Prostate gland (tissue), 2 donors: ENCODE measurements around the gene CCSER1. TPM values are rescaled to one million over a fixed set of nuclear protein-coding genes. Genes with fewer than 3 reads are reported as not detected.

Experiments used
- DNase-seq: peaks from one replicate; pipeline ENCODE4 v3.0.0-alpha.2; 2019; ENCODE audit warnings: low spot score
- H3K27ac ChIP-seq, 2 donors: fragments of 200-600 bp; sonication (generic); 2 replicates each; pipeline ENCODE4 v1.5.1; 2017 to 2019
- H3K27me3 ChIP-seq: fragments of 200-600 bp; sonication (generic); replicated peaks from 2 replicates; pipeline ENCODE4 v1.5.1; 2019; ENCODE audit not compliant: insufficient read depth
- H3K36me3 ChIP-seq, 2 donors: fragments of 200-600 bp; sonication (generic); 1 replicate in 1 of 2; 2 replicates in 1 of 2; pipeline versions ENCODE4 v1.5.1 to v1.8.1; 2017 to 2019
- H3K4me1 ChIP-seq: fragments of 200-600 bp; sonication (generic); replicated peaks from 2 replicates; pipeline ENCODE4 v1.5.1; 2019
- H3K4me3 ChIP-seq, 2 donors: fragments of 200-600 bp; sonication (generic); 2 replicates each; pipeline ENCODE4 v1.5.1; 2017 to 2019
- H3K9me3 ChIP-seq: fragments of 200-600 bp; sonication (generic); 2 replicates; pipeline ENCODE4 v1.5.1; 2017
- CTCF ChIP-seq, 4 experiments: fragments of 200-600 bp in 2 of 4; fragments of 450-650 bp in 2 of 4; sonication (generic) in 2 of 4; IDR thresholded peaks; 1 replicate in 3 of 4; 2 replicates in 1 of 4; pipeline ENCODE4 v1.5.1; 2016 to 2019; ENCODE audit warnings: antibody characterized with exemption in 4 of 4, mild to moderate bottlenecking in 2 of 4, moderate library complexity in 2 of 4
- POLR2A ChIP-seq: fragments of 450-650 bp; IDR thresholded peaks from one replicate; pipeline ENCODE4 v1.6.1; 2016; ENCODE audit warnings: antibody characterized with exemption, mild to moderate bottlenecking
- POLR2AphosphoS5 ChIP-seq: sonication (generic); formaldehyde crosslinking; IDR thresholded peaks from one replicate; pipeline ENCODE4 v1.6.1; 2017; ENCODE audit warnings: antibody characterized with exemption
- WGBS: methylation state at CpG from one replicate; pipeline ENCODE4 v1.1.5; 2018; 5-methylcytosine and 5-hydroxymethylcytosine counted together
- intact Hi-C: fragments of 100-400 bp; cut with DNase I; formaldehyde crosslinking; loops from one replicate; pipeline ENCODE4 v1.14.2; 2022
- total RNA-seq, 2 donors: library from RNA; depleted of rRNA; stranded (reverse); fragments of >200 nt; gene quantifications; one replicate each; pipeline ENCODE4 v1.1.0, GENCODE V29; 2016

The CCSER1 gene
- total RNA-seq, 2 donors from 2014 or later, result 11.9 to 32.2 TPM

- no peaks in the 10 kb centered on the region for H3K4me1 ChIP-seq
- DNase-seq, result no peak
- H3K9me3 ChIP-seq, result no peaks in the 10 kb centered on the region
- WGBS, result 86% methylated on average over 2 of the region's 2 CpGs
- TF ChIP-seq POLR2A (no peak), POLR2AphosphoS5 (no peak), CTCF (IDR thresholded peaks at IDR 0.05) (no peak)
- intact Hi-C loops, result no loop called here
- no peaks in the 10 kb centered on the region for H3K27me3 ChIP-seq
- H3K27ac ChIP-seq, result no peak overlapping the region
- no peaks in the 10 kb centered on the region for H3K36me3 ChIP-seq
- no peak overlapping the region for H3K4me3 ChIP-seq
These were observed 71.1 kb downstream of the CCSER1 start for GRCh38 chr4:90198086-90198847.

GRCh38 chr4:90207887-90208454, 80.8 kb downstream of the CCSER1 start:
- no peaks in the 10 kb centered on the region for H3K4me1 ChIP-seq
- H3K27me3 ChIP-seq, result no peaks in the 10 kb centered on the region
- no peaks in the 10 kb centered on the region for H3K9me3 ChIP-seq
- no peak overlapping the region for H3K4me3 ChIP-seq
- WGBS, result 87% methylated on average over 9 of the region's 10 CpGs
- no peak for DNase-seq
- intact Hi-C loops, result no loop called here
- TF ChIP-seq POLR2A (no peak), POLR2AphosphoS5 (no peak), CTCF (IDR thresholded peaks at IDR 0.05) (no peak)
- H3K27ac ChIP-seq, result no peak overlapping the region
- no peaks in the 10 kb centered on the region for H3K36me3 ChIP-seq

GRCh38 chr4:90209922-90210321, 82.7 kb downstream of the CCSER1 start:
- Histone ChIP-seq H3K27ac (no peak overlapping the region), H3K4me3 (no peak overlapping the region), H3K36me3 (no peaks in the 10 kb centered on the region), H3K4me1 (no peaks in the 10 kb centered on the region), H3K9me3 (no peaks in the 10 kb centered on the region), H3K27me3 (no peaks in the 10 kb centered on the region)
- 15% methylated on average over 1 of the region's 1 CpG for WGBS
- no peak for DNase-seq
- intact Hi-C loops, result no loop called here
- TF ChIP-seq POLR2A (no peak), CTCF (IDR thresholded peaks at IDR 0.05) (no peak), POLR2AphosphoS5 (no peak)

GRCh38 chr4:90211174-90211573, 84.0 kb downstream of the CCSER1 start:
- Histone ChIP-seq H3K4me1 (no peaks in the 10 kb centered on the region), H3K9me3 (no peaks in the 10 kb centered on the region), H3K27me3 (no peaks in the 10 kb centered on the region), H3K27ac (no peak overlapping the region), H3K36me3 (no peaks in the 10 kb centered on the region), H3K4me3 (no peak overlapping the region)
- no peak for DNase-seq
- intact Hi-C loops, result no loop called here
- TF ChIP-seq POLR2AphosphoS5, result no peak
- no peak for TF ChIP-seq CTCF (IDR thresholded peaks at IDR 0.05)
- no peak for TF ChIP-seq POLR2A
- 79% methylated on average over 1 of the region's 1 CpG for WGBS

GRCh38 chr4:90215286-90215685, 88.1 kb downstream of the CCSER1 start:
- DNase-seq, result no peak
- Histone ChIP-seq H3K4me1 (no peaks in the 10 kb centered on the region), H3K27ac (no peak overlapping the region), H3K27me3 (no peaks in the 10 kb centered on the region), H3K36me3 (no peaks in the 10 kb centered on the region), H3K9me3 (no peaks in the 10 kb centered on the region), H3K4me3 (no peak overlapping the region)
- WGBS, result 23% methylated on average over 1 of the region's 1 CpG
- intact Hi-C loops, result no loop called here
- no peak for TF ChIP-seq POLR2A
- no peak for TF ChIP-seq CTCF (IDR thresholded peaks at IDR 0.05)
- TF ChIP-seq POLR2AphosphoS5, result no peak
